Measurements from ENCODE around the gene ASPHD2. TPM values are rescaled to one million over a fixed set of nuclear protein-coding genes. Genes with fewer than 3 reads are reported as not detected.

The ASPHD2 gene
- total RNA-seq, 1 donor from 2014 or later, result 1.5 TPM

DNA sequence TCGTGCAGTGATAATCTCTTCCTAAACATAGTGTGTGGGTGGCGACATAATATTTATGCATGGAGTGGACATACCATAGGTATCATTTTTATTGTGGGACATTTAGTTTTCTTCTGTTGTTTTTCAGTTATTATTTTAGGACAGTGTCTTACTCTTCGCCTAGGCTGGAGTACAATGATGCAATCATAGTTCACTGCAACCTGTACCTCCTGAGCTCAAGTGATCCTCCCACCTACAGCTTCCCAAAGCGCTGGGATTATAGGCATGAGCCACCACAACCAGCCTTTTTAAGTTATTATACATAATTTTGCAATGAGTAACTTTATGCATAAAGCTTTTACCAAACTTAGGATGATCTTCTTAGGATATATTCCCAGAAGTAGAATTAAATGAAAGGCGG is 57.3 kb downstream of the ASPHD2 start:
- ATAC-seq, result no peak
- Histone ChIP-seq H3K9me3 (no peaks in the 10 kb centered on the region), H3K27me3 (ENCODE audit: low read depth) (no peaks in the 10 kb centered on the region), H3K4me1 (peaks cover 40% of the 10 kb centered on the region), H3K27ac (no peak overlapping the region), H3K36me3 (peaks cover 49% of the 10 kb centered on the region), H3K4me3 (no peak overlapping the region)
- no peak for DNase-seq
- intact Hi-C loops (cut with DNase I), result no loop called here
- TF ChIP-seq, protein P1, sequence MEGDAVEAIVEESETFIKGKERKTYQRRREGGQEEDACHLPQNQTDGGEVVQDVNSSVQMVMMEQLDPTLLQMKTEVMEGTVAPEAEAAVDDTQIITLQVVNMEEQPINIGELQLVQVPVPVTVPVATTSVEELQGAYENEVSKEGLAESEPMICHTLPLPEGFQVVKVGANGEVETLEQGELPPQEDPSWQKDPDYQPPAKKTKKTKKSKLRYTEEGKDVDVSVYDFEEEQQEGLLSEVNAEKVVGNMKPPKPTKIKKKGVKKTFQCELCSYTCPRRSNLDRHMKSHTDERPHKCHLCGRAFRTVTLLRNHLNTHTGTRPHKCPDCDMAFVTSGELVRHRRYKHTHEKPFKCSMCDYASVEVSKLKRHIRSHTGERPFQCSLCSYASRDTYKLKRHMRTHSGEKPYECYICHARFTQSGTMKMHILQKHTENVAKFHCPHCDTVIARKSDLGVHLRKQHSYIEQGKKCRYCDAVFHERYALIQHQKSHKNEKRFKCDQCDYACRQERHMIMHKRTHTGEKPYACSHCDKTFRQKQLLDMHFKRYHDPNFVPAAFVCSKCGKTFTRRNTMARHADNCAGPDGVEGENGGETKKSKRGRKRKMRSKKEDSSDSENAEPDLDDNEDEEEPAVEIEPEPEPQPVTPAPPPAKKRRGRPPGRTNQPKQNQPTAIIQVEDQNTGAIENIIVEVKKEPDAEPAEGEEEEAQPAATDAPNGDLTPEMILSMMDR (IDR thresholded peaks at IDR 0.05), result no peak

- no peak for ATAC-seq
- Histone ChIP-seq H3K4me3 (no peak overlapping the region), H3K4me1 (peaks cover 24% of the 10 kb centered on the region), H3K9me3 (no peaks in the 10 kb centered on the region), H3K36me3 (peaks cover 65% of the 10 kb centered on the region), H3K27ac (no peak overlapping the region), H3K27me3 (ENCODE audit: low read depth) (no peaks in the 10 kb centered on the region)
- TF ChIP-seq, protein P1 (IDR thresholded peaks at IDR 0.05), result no peak
- DNase-seq, result no peak
- intact Hi-C loops (cut with DNase I), result no loop called here
These were observed 58.9 kb downstream of the ASPHD2 start for GRCh38 chr22:26487996-26488395.

- TF ChIP-seq, protein P1 (IDR thresholded peaks at IDR 0.05), result no peak
- H3K36me3 ChIP-seq, result peaks cover 80% of the 10 kb centered on the region
- DNase-seq, result no peak
- no peaks in the 10 kb centered on the region for H3K9me3 ChIP-seq
- intact Hi-C loops (cut with DNase I), result no loop called here
- H3K27ac ChIP-seq, result no peak overlapping the region
- ATAC-seq, result no peak
- H3K4me3 ChIP-seq, result no peak overlapping the region
- H3K4me1 ChIP-seq, result peaks cover 18% of the 10 kb centered on the region
- H3K27me3 ChIP-seq (ENCODE audit: low read depth), result no peaks in the 10 kb centered on the region
These were observed 60.5 kb downstream of the ASPHD2 start for GRCh38 chr22:26489447-26490036.

DNA sequence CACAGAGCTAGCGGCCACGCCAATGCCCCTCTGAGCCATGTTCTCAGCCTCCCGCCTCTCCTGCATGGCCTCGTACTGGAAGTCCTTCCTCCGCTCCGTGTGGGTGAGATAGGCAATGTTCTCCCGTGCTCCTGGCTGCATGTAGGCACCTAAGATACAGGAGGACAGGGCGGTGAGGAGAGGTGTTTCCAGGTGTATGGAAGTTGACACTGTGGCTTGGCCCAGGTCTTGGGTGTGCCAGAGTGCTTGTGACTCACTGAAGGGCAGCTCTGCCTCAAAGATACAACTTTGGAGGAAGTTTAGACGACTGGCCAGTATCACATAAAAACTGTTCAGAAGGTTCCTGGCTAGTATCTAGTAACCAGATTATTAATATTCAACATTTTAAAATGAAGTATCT is 63.2 kb downstream of the ASPHD2 start:
- no peaks in the 10 kb centered on the region for H3K9me3 ChIP-seq
- no peaks in the 10 kb centered on the region for H3K27me3 ChIP-seq (ENCODE audit: low read depth)
- no peaks in the 10 kb centered on the region for H3K4me1 ChIP-seq
- DNase-seq, result no peak
- ATAC-seq, result no peak
- no peak overlapping the region for H3K4me3 ChIP-seq
- peaks cover 99% of the 10 kb centered on the region for H3K36me3 ChIP-seq
- intact Hi-C loops (cut with DNase I), result no loop called here
- TF ChIP-seq, protein P1 (IDR thresholded peaks at IDR 0.05), result no peak
- no peak overlapping the region for H3K27ac ChIP-seq

DNA sequence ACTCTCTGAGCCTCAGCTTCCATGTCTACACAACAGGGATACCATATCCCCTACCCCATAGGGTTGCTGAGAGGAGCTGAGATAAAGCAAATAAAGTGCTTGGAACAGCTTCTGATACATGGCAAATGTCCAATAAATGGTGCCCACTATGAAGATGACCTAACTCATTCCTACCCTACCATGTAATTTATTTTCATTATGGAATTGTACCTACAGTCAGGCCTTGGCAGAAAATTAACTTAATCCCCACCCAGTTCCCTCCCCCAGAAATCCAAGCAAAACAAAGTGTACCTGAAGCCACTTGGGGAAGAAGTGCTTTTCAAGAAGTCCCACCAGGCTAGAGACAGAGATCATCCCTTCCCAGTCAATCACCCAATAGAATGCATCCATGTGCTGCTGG is 65.4 kb downstream of the ASPHD2 start:
- Histone ChIP-seq H3K9me3 (no peaks in the 10 kb centered on the region), H3K27me3 (ENCODE audit: low read depth) (no peaks in the 10 kb centered on the region), H3K36me3 (peaks cover 99% of the 10 kb centered on the region), H3K4me1 (no peaks in the 10 kb centered on the region), H3K27ac (no peak overlapping the region), H3K4me3 (no peak overlapping the region)
- TF ChIP-seq, protein P1 (IDR thresholded peaks at IDR 0.05), result no peak
- intact Hi-C loops (cut with DNase I), result no loop called here
- DNase-seq (no peak), ATAC-seq (no peak)

Other genes with a start within 250 kb of the ASPHD2 start
- gene HPS4, start 54.5 kb downstream of the ASPHD2 start, total RNA-seq, result 39.8 TPM
- gene SRRD, start 54.6 kb downstream of the ASPHD2 start, total RNA-seq, result 18.1 TPM
- 28.4 TPM for gene TFIP11, start 83.2 kb downstream of the ASPHD2 start, total RNA-seq
- 63.1 TPM for gene TPST2, start 160.9 kb downstream of the ASPHD2 start, total RNA-seq
- 1.4 TPM for gene CRYBB1, start 188.8 kb downstream of the ASPHD2 start, total RNA-seq
- not detected for gene CRYBA4, start 192.7 kb downstream of the ASPHD2 start, total RNA-seq
- 6.8 TPM for gene MIAT, start 228.3 kb downstream of the ASPHD2 start, total RNA-seq

All from lower lobe of right lung (tissue), 2 donors.